Neural progenitor cell (in vitro differentiated cells): Measurements from ENCODE around the gene DET1. TPM values are rescaled to one million over a fixed set of nuclear protein-coding genes. Genes with fewer than 3 reads are reported as not detected.

Experiments
- DNase-seq: peaks from one replicate; pipeline ENCODE4 v3.0.0-alpha.2; 2016; ENCODE audit warnings: low spot score
- H2AFZ ChIP-seq: fragments of 200-600 bp; sonication (generic); replicated peaks from 2 replicates; pipeline ENCODE4 v1.6.1; 2016; ENCODE audit warnings: antibody characterized with exemption
- H3F3A ChIP-seq: fragments of 200-600 bp; sonication (generic); 2 replicates; pipeline ENCODE4 v1.6.1; 2016; ENCODE audit warnings: antibody characterized with exemption, low read depth
- H3K27ac ChIP-seq: fragments of 200-600 bp; sonication (generic); 2 replicates; pipeline ENCODE4 v1.5.1; 2016; ENCODE audit warnings: mild to moderate bottlenecking
- H3K27me3 ChIP-seq: fragments of 200-600 bp; sonication (generic); 2 replicates; pipeline ENCODE4 v1.6.1; 2016; ENCODE audit warnings: mild to moderate bottlenecking, moderate library complexity
- H3K36me3 ChIP-seq: fragments of 200-600 bp; sonication (generic); 2 replicates; pipeline ENCODE4 v1.5.1; 2016
- H3K4me1 ChIP-seq: fragments of 200-600 bp; sonication (generic); 2 replicates; pipeline ENCODE4 v1.6.1; 2016; ENCODE audit warnings: mixed run types
- H3K4me2 ChIP-seq: fragments of 200-600 bp; sonication (generic); 2 replicates; pipeline ENCODE4 v1.6.1; 2016
- H3K4me3 ChIP-seq: fragments of 200-600 bp; sonication (generic); 2 replicates; pipeline ENCODE4 v1.5.1; 2016
- H3K79me2 ChIP-seq: fragments of 200-600 bp; sonication (generic); 2 replicates; pipeline ENCODE4 v1.6.1; 2016; ENCODE audit warnings: low read depth
- H3K9ac ChIP-seq: fragments of 200-600 bp; sonication (generic); 2 replicates; pipeline ENCODE4 v1.6.1; 2016
- H3K9me3 ChIP-seq: fragments of 200-600 bp; sonication (generic); 2 replicates; pipeline ENCODE4 v1.5.1; 2016; ENCODE audit warnings: low read depth
- H4K20me1 ChIP-seq: fragments of 200-600 bp; sonication (generic); 2 replicates; pipeline ENCODE4 v1.6.1; 2016; ENCODE audit warnings: low read depth
- H3K27ac Mint-ChIP-seq: 3 replicates; pipeline ENCODE4 v1.8.0; 2021; ENCODE audit warnings: mixed read lengths
- H3K27me3 Mint-ChIP-seq: 2 replicates; pipeline ENCODE4 v1.8.0; 2022; ENCODE audit warnings: low read depth, mild to moderate bottlenecking, inconsistent platforms, moderate library complexity, mixed read lengths; ENCODE audit not compliant: insufficient read depth
- H3K36me3 Mint-ChIP-seq: 3 replicates; pipeline ENCODE4 v1.8.0; 2021; ENCODE audit warnings: mixed read lengths
- H3K4me1 Mint-ChIP-seq: 3 replicates; pipeline ENCODE4 v1.8.0; 2021; ENCODE audit warnings: mixed read lengths
- H3K4me3 Mint-ChIP-seq: 3 replicates; pipeline ENCODE4 v1.8.0; 2021; ENCODE audit warnings: mild to moderate bottlenecking, moderate library complexity, mixed read lengths
- H3K9me3 Mint-ChIP-seq: 3 replicates; pipeline ENCODE4 v1.8.0; 2020; ENCODE audit warnings: mixed read lengths
- EZH2 ChIP-seq: fragments of 200-600 bp; sonication (generic); IDR thresholded peaks from 2 replicates; pipeline ENCODE4 v1.6.1; 2017; ENCODE audit warnings: antibody characterized with exemption, mild to moderate bottlenecking, moderate library complexity
- EZH2phosphoT487 ChIP-seq: fragments of 200-600 bp; sonication (generic); IDR thresholded peaks from 2 replicates; pipeline ENCODE4 v1.6.1; 2017; ENCODE audit warnings: antibody characterized with exemption
- total RNA-seq: library from RNA; depleted of rRNA; stranded (reverse); fragments of >200 nt; gene quantifications from 2 replicates; pipeline ENCODE4 v1.2.3, GENCODE V29; 2015; ENCODE audit warnings: low replicate concordance
- TF ChIP-seq, protein P1 (sequence below): fragments of 200-600 bp; sonication (generic); IDR thresholded peaks from 2 replicates; pipeline ENCODE4 v1.5.1; 2017; ENCODE audit warnings: antibody characterized with exemption, mild to moderate bottlenecking

Gene DET1
- total RNA-seq, 1 donor from 2014 or later = 21.3 TPM

DNA sequence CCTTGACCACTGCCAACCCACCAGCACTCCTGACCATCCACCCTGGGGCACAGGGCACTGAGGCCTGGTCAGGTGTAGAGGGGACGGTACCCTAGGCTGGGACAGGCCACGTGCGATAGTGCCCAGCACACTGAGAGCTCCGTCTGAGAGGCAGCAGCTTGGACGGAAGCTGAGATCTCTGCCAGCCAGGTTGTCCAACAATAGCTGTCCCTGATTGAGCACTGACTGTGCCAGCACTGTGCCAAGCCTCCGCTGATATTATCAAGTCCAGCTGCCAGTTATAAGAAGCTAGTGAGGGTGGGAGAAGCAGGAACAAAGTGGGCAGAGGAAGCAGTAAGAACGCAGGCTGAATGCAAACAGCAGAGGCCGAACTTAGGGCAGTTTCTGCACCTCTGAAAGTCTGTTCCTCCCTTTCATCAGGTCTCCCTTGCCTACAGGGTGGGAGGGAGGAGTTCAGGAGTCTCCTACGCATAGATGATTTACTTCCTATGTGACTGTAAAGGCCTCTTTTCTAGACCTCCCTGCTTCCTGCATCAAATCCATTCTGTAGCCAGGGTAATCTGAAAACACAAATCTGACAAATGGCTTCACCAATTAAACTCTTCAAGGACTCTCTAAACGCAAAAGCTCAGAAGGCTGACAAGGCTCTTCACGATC lies 49.2 kb downstream of the DET1 start:
- DNase-seq = no peak
- Histone ChIP-seq H3K4me2 (no peak overlapping the region), H4K20me1 (no peaks in the 10 kb centered on the region), H3K9ac (no peak overlapping the region), H2AFZ (no peak overlapping the region), H3F3A (peaks cover 7% of the 10 kb centered on the region), H3K27me3 (no peaks in the 10 kb centered on the region), H3K36me3 (no peaks in the 10 kb centered on the region), H3K9me3 (no peaks in the 10 kb centered on the region), H3K27ac (no peak overlapping the region), H3K4me3 (no peak overlapping the region), H3K79me2 (no peaks in the 10 kb centered on the region), H3K4me1 (peaks cover 6% of the 10 kb centered on the region)
- peak overlapping the region; percentile 4 for H3K27ac Mint-ChIP-seq
- TF ChIP-seq, protein P1, sequence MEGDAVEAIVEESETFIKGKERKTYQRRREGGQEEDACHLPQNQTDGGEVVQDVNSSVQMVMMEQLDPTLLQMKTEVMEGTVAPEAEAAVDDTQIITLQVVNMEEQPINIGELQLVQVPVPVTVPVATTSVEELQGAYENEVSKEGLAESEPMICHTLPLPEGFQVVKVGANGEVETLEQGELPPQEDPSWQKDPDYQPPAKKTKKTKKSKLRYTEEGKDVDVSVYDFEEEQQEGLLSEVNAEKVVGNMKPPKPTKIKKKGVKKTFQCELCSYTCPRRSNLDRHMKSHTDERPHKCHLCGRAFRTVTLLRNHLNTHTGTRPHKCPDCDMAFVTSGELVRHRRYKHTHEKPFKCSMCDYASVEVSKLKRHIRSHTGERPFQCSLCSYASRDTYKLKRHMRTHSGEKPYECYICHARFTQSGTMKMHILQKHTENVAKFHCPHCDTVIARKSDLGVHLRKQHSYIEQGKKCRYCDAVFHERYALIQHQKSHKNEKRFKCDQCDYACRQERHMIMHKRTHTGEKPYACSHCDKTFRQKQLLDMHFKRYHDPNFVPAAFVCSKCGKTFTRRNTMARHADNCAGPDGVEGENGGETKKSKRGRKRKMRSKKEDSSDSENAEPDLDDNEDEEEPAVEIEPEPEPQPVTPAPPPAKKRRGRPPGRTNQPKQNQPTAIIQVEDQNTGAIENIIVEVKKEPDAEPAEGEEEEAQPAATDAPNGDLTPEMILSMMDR = no peak
- TF ChIP-seq EZH2phosphoT487 = no peak
- no peak for TF ChIP-seq EZH2
- peaks cover 14% of the 10 kb centered on the region for H3K4me1 Mint-ChIP-seq
- no peak overlapping the region for H3K4me3 Mint-ChIP-seq
- H3K9me3 Mint-ChIP-seq = no peaks in the 10 kb centered on the region
- peaks cover 4% of the 10 kb centered on the region for H3K27me3 Mint-ChIP-seq
- H3K36me3 Mint-ChIP-seq = peaks cover 4% of the 10 kb centered on the region

DNA sequence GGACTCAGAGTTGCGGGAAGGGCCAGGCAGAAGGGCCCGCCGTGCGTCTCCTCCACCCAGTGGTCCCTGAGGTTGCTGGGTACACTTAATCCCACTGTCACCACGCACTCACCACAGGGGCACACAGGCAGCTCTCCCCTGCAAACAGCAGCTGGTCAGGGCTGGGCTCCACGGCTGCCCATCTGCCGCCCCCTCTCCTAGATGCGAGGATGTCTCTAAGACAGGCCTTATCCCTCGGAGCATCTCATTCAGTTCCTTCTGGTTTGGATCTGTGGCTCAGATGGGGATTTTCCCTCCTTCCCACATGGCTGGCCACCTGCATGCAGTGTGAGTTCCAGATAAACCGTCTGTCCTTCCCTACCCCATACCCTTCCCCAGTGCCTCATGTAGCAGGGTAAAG lies 52.6 kb downstream of the DET1 start:
- Histone ChIP-seq H3K27ac (no peak overlapping the region), H3K9ac (no peak overlapping the region), H3K79me2 (no peaks in the 10 kb centered on the region), H3K4me3 (no peak overlapping the region), H3K36me3 (no peaks in the 10 kb centered on the region), H3K27me3 (no peaks in the 10 kb centered on the region), H3F3A (no peaks in the 10 kb centered on the region), H3K4me1 (peaks cover under 1% of the 10 kb centered on the region), H3K9me3 (no peaks in the 10 kb centered on the region), H4K20me1 (no peaks in the 10 kb centered on the region), H2AFZ (no peak overlapping the region), H3K4me2 (no peak overlapping the region)
- TF ChIP-seq EZH2 (no peak), EZH2phosphoT487 (no peak)
- TF ChIP-seq, protein P1 = no peak
- Mint-ChIP-seq H3K9me3 (no peaks in the 10 kb centered on the region), H3K27me3 (peaks cover 9% of the 10 kb centered on the region), H3K36me3 (peaks cover 2% of the 10 kb centered on the region), H3K27ac (peak overlapping the region; percentile 33), H3K4me3 (no peak overlapping the region), H3K4me1 (peaks cover 4% of the 10 kb centered on the region)
- no peak for DNase-seq

DNA sequence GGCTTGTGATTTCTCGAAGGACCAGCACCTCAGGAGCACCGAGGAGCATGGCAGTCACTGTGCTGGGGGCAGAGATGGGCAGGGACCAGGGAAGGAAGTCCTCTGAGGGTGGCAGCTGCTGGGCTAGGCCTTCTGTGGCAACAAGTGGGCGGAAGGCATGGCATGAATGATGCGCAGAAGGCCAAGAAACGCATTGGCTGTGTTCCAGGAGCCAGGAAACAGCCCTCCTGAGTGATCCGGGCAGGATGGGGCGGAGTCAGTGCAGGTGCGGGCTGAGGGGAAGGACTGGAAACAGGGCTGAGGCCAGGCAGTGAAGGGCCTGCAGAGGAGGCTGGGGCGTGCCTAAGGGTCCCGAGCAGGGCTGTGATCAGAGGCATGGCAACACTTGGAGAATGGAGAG lies 55.3 kb downstream of the DET1 start:
- Histone ChIP-seq H3K36me3 (no peaks in the 10 kb centered on the region), H3K27ac (no peak overlapping the region), H3F3A (no peaks in the 10 kb centered on the region), H2AFZ (no peak overlapping the region), H4K20me1 (peaks cover 4% of the 10 kb centered on the region), H3K9me3 (no peaks in the 10 kb centered on the region), H3K4me3 (no peak overlapping the region), H3K9ac (no peak overlapping the region), H3K4me2 (no peak overlapping the region), H3K27me3 (peaks cover 4% of the 10 kb centered on the region), H3K79me2 (no peaks in the 10 kb centered on the region), H3K4me1 (peaks cover 14% of the 10 kb centered on the region)
- no peak overlapping the region for H3K4me3 Mint-ChIP-seq
- H3K27me3 Mint-ChIP-seq = peaks cover 11% of the 10 kb centered on the region
- H3K36me3 Mint-ChIP-seq = peaks cover 2% of the 10 kb centered on the region
- TF ChIP-seq EZH2phosphoT487 = no peak
- no peak for TF ChIP-seq EZH2
- TF ChIP-seq, protein P1 = no peak
- H3K4me1 Mint-ChIP-seq = peaks cover 9% of the 10 kb centered on the region
- no peak overlapping the region for H3K27ac Mint-ChIP-seq
- DNase-seq = no peak
- H3K9me3 Mint-ChIP-seq = no peaks in the 10 kb centered on the region
